CD14-positive monocyte (primary cell): ENCODE data around the gene PSMC1. TPM values are rescaled to one million over a fixed set of nuclear protein-coding genes. Genes with fewer than 3 reads are reported as not detected.

Experiments
- DNase-seq, 3 donors: peaks; one replicate each; pipeline ENCODE4 v3.0.0-alpha.2; 2011 to 2022
- H2AFZ ChIP-seq: 2 replicates; pipeline ENCODE4 v1.6.0; 2012; ENCODE audit warnings: mild to moderate bottlenecking, low read depth, low read length, inconsistent platforms; ENCODE audit not compliant: insufficient read depth, poor library complexity, severe bottlenecking
- H3K27ac ChIP-seq, 2 donors: 1 replicate in 1 of 2; 2 replicates in 1 of 2; pipeline ENCODE4 v1.5.1; 2012 to 2013; ENCODE audit warnings: low read length in 2 of 2, control low read depth in 1 of 2, inconsistent platforms in 1 of 2, low read depth in 1 of 2, mild to moderate bottlenecking in 1 of 2
- H3K27me3 ChIP-seq, 2 donors: one replicate each; pipeline versions ENCODE4 v1.6.0 to v1.6.1; 2011 to 2013; ENCODE audit warnings: low read length in 2 of 2; ENCODE audit not compliant: control insufficient read depth in 2 of 2, insufficient read depth in 2 of 2
- H3K36me3 ChIP-seq, 2 donors: replicated peaks in 1 of 2; 1 replicate in 1 of 2; 2 replicates in 1 of 2; pipeline versions ENCODE4 v1.5.1 to v1.6.1; 2012 to 2013; ENCODE audit warnings: low read length in 2 of 2, control low read depth in 1 of 2, inconsistent platforms in 1 of 2, mild to moderate bottlenecking in 1 of 2; ENCODE audit not compliant: insufficient read depth in 2 of 2, control insufficient read depth in 1 of 2
- H3K4me1 ChIP-seq, 2 donors: 1 replicate in 1 of 2; 2 replicates in 1 of 2; pipeline versions ENCODE4 v1.5.1 to v1.6.1; 2012 to 2013; ENCODE audit warnings: low read length in 2 of 2, control low read depth in 1 of 2, inconsistent platforms in 1 of 2, mild to moderate bottlenecking in 1 of 2, moderate library complexity in 1 of 2; ENCODE audit not compliant: insufficient read depth in 2 of 2, control insufficient read depth in 1 of 2
- H3K4me2 ChIP-seq: replicated peaks from 2 replicates; pipeline ENCODE3; 2012; ENCODE audit warnings: low read length, moderate library complexity, mild to moderate bottlenecking; ENCODE audit not compliant: poor library complexity, severe bottlenecking; ENCODE audit errors: extremely low read depth
- H3K4me3 ChIP-seq, 3 experiments: fragments of 200-600 bp in 1 of 3; sonication (generic) in 1 of 3; replicated peaks in 1 of 3; 1 replicate in 2 of 3; 2 replicates in 1 of 3; pipeline ENCODE4 v1.5.1; 2011 to 2013; ENCODE audit warnings: low read length in 3 of 3, mild to moderate bottlenecking in 3 of 3, control low read depth in 2 of 3, low read depth in 2 of 3, inconsistent platforms in 1 of 3, moderate library complexity in 1 of 3
- H3K79me2 ChIP-seq: 2 replicates; pipeline ENCODE4 v1.6.0; 2012; ENCODE audit warnings: mild to moderate bottlenecking, control low read depth, inconsistent platforms, low read length, moderate library complexity; ENCODE audit not compliant: insufficient read depth
- H3K9ac ChIP-seq: 2 replicates; pipeline ENCODE4 v1.6.0; 2017; ENCODE audit warnings: low read length, mild to moderate bottlenecking; ENCODE audit not compliant: insufficient read depth, poor library complexity, severe bottlenecking
- H3K9me3 ChIP-seq, 2 donors: replicated peaks in 1 of 2; 1 replicate in 1 of 2; 2 replicates in 1 of 2; pipeline versions ENCODE4 v1.5.1 to v1.6.1; 2012 to 2013; ENCODE audit warnings: low read length in 2 of 2, control low read depth in 1 of 2; ENCODE audit not compliant: control insufficient read depth in 1 of 2, insufficient read depth in 1 of 2
- H4K20me1 ChIP-seq: 2 replicates; pipeline ENCODE4 v1.6.0; 2012; ENCODE audit warnings: mild to moderate bottlenecking, low read length, control low read depth, moderate library complexity; ENCODE audit not compliant: insufficient read depth
- H3K27ac Mint-ChIP-seq, 7 donors: one replicate each; pipeline ENCODE4 v1.8.0; 2020; ENCODE audit warnings: mild to moderate bottlenecking in 7 of 7, mixed read lengths in 7 of 7, moderate library complexity in 6 of 7, inconsistent platforms in 2 of 7
- H3K27me3 Mint-ChIP-seq, 3 donors: one replicate each; pipeline ENCODE4 v1.8.0; 2021 to 2022; ENCODE audit warnings: low read depth in 3 of 3, mild to moderate bottlenecking in 3 of 3, mixed read lengths in 3 of 3, moderate library complexity in 3 of 3, inconsistent platforms in 1 of 3
- H3K36me3 Mint-ChIP-seq, 2 donors: one replicate each; pipeline ENCODE4 v1.8.0; 2020; ENCODE audit warnings: mixed read lengths in 2 of 2, inconsistent platforms in 1 of 2, mild to moderate bottlenecking in 1 of 2
- H3K4me1 Mint-ChIP-seq: one replicate; pipeline ENCODE4 v1.8.0; 2020; ENCODE audit warnings: mild to moderate bottlenecking, mixed read lengths
- H3K4me3 Mint-ChIP-seq, 2 donors: one replicate each; pipeline ENCODE4 v1.8.0; 2020; ENCODE audit warnings: mild to moderate bottlenecking in 2 of 2, mixed read lengths in 2 of 2, moderate library complexity in 1 of 2
- H3K9me3 Mint-ChIP-seq, 7 donors: one replicate each; pipeline ENCODE4 v1.8.0; 2020 to 2022; ENCODE audit warnings: mixed read lengths in 7 of 7, mild to moderate bottlenecking in 6 of 7, moderate library complexity in 6 of 7, inconsistent platforms in 2 of 7
- WGBS: methylation state at CpG from one replicate; pipeline ENCODE4 v1.1.5; 2013; ENCODE audit warnings: missing lambda C conversion rate; ENCODE audit not compliant: insufficient coverage; 5-methylcytosine and 5-hydroxymethylcytosine counted together
- intact Hi-C, 2 donors: fragments of 100-400 bp; cut with micrococcal nuclease; formaldehyde crosslinking; loops; one replicate each; pipeline versions ENCODE4 v1.15.0 to v1.15.1; 2023
- polyA plus RNA-seq, 3 donors: library from polyadenylated mRNA; depleted of rRNA in 1 of 3; unstranded in 2 of 3; stranded (reverse) in 1 of 3; fragments of 300-500 nt in 2 of 3; fragments of >200 nt in 1 of 3; fragmentation: Illumina TruSeq in 2 of 3; gene quantifications; 1 replicate in 2 of 3; 2 replicates in 1 of 3; pipeline ENCODE4 v1.2.3, GENCODE V29; 2012 to 2021
- TF ChIP-seq, protein P1 (sequence below): fragments of 200-600 bp; IDR thresholded peaks from one replicate; pipeline ENCODE4 v1.8.0; 2022; ENCODE audit warnings: antibody characterized with exemption, mild to moderate bottlenecking

The PSMC1 gene
- polyA plus RNA-seq, 3 donors, result 53.4 to 158 (median 128) TPM

DNA sequence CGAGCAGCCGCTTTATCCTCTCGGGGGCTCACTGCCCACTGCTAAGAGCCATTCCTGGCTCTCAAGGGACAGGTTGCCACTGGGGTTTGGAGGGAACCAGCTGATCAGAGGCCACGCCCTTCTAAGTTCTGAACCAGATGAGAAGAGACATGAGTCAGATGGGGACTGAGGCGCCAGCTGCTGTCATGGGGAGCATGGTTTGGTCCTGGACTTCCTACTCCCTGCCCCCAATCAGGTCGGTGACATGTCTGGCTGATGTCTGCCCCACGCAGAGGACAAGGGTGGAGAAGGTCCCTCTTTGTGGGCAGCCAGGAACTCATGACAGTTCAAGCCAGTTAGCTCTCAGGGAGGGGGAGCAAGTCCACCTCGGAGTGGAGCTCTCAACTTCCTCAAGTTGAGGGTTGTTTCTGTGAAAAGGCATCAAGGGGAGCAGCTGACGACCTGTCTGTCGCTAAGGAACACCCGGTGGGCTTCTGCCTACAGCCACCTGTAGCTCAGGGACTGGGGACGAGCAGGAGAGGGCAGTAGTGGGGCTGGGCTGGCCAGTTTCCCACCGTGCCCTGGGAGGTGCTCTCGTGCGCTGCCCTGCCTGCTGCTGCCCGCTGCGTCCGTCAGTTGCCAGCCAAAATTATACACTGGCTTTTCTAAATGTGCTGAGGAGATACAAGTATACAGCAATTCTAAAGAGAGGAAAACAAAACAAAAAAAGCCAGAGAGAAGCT lies 20.5 kb downstream of the PSMC1 start:
- Histone ChIP-seq H3K9ac (no peak overlapping the region), H3K27me3 (no peaks in the 10 kb centered on the region), H3K27ac (peak overlapping the region in 1 of 2 donors; percentile 36), H3K4me3 (no peak overlapping the region), H3K4me2 (no peak overlapping the region), H3K4me1 (no peaks in the 10 kb centered on the region), H2AFZ (no peak overlapping the region), H3K79me2 (no peaks in the 10 kb centered on the region), H3K36me3 (peaks cover 62 to 94% of the 10 kb centered on the region in 2 donors), H3K9me3 (no peaks in the 10 kb centered on the region), H4K20me1 (peaks cover 4% of the 10 kb centered on the region)
- peaks cover 69 to 94% of the 10 kb centered on the region in 2 donors for H3K36me3 Mint-ChIP-seq
- TF ChIP-seq, protein P1, sequence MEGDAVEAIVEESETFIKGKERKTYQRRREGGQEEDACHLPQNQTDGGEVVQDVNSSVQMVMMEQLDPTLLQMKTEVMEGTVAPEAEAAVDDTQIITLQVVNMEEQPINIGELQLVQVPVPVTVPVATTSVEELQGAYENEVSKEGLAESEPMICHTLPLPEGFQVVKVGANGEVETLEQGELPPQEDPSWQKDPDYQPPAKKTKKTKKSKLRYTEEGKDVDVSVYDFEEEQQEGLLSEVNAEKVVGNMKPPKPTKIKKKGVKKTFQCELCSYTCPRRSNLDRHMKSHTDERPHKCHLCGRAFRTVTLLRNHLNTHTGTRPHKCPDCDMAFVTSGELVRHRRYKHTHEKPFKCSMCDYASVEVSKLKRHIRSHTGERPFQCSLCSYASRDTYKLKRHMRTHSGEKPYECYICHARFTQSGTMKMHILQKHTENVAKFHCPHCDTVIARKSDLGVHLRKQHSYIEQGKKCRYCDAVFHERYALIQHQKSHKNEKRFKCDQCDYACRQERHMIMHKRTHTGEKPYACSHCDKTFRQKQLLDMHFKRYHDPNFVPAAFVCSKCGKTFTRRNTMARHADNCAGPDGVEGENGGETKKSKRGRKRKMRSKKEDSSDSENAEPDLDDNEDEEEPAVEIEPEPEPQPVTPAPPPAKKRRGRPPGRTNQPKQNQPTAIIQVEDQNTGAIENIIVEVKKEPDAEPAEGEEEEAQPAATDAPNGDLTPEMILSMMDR, result no peak
- DNase-seq, result no peak
- H3K4me1 Mint-ChIP-seq, result peaks cover 9% of the 10 kb centered on the region
- WGBS, result 86% methylated on average over 14 of the region's 18 CpGs
- peaks cover 0 to 2% (median 0%) of the 10 kb centered on the region in 3 donors for H3K27me3 Mint-ChIP-seq
- H3K9me3 Mint-ChIP-seq, result no peaks in the 10 kb centered on the region
- intact Hi-C loops, result no loop called here
- H3K27ac Mint-ChIP-seq, result peak overlapping the region in 6 of 7 donors; percentile 36 to 83 (median 76)
- no peak overlapping the region for H3K4me3 Mint-ChIP-seq

- TF ChIP-seq, protein P1, result no peak
- Histone ChIP-seq H3K27me3 (no peaks in the 10 kb centered on the region), H4K20me1 (peaks cover 4% of the 10 kb centered on the region), H3K79me2 (no peaks in the 10 kb centered on the region), H3K27ac (no peak overlapping the region), H3K4me3 (no peak overlapping the region), H3K4me2 (no peak overlapping the region), H3K4me1 (no peaks in the 10 kb centered on the region), H2AFZ (no peak overlapping the region), H3K9ac (no peak overlapping the region), H3K36me3 (peaks cover 62 to 95% of the 10 kb centered on the region in 2 donors), H3K9me3 (no peaks in the 10 kb centered on the region)
- peaks cover 74 to 97% of the 10 kb centered on the region in 2 donors for H3K36me3 Mint-ChIP-seq
- H3K27me3 Mint-ChIP-seq, result peaks cover 0 to 2% (median 2%) of the 10 kb centered on the region in 3 donors
- DNase-seq, result no peak
- no peak overlapping the region for H3K4me3 Mint-ChIP-seq
- intact Hi-C loops, result no loop called here
- H3K27ac Mint-ChIP-seq, result peak overlapping the region in 1 of 7 donors; percentile 33
- WGBS, result 97% methylated on average over 14 of the region's 24 CpGs
- peaks cover 7% of the 10 kb centered on the region for H3K4me1 Mint-ChIP-seq
- no peaks in the 10 kb centered on the region for H3K9me3 Mint-ChIP-seq
Measured at GRCh38 chr14:90277581-90278198, 21.3 kb downstream of the PSMC1 start.
